Activated CD8-positive, alpha-beta T cell treated with anti-CD3 and anti-CD28 coated beads, Interleukin-2, amount 10 ng/mL, durations not matched to agents 7 days and 5 days (primary cell): Measurements from ENCODE around the gene VSIG4. TPM values are rescaled to one million over a fixed set of nuclear protein-coding genes. Genes with fewer than 3 reads are reported as not detected.

Experiments
- ATAC-seq: fragments of 150-1000 bp; cut with Tn5 transposase; one replicate; pipeline ENCODE4 v1.10.0; 2021; ENCODE audit warnings: moderate library complexity
- CTCF ChIA-PET: fragments of 350-600 bp; sonication (Branson Sonifier 250); formaldehyde crosslinking; loops from one replicate; lab custom pipeline; 2021; ENCODE audit warnings: antibody characterized with exemption; lab: Charles Lee
- POLR2A ChIA-PET: fragments of 350-600 bp; sonication (Branson Sonifier 250); formaldehyde crosslinking; loops from one replicate; lab custom pipeline; 2021; ENCODE audit warnings: antibody characterized with exemption; lab: Charles Lee
- DNase-seq: peaks from one replicate; pipeline ENCODE4 v3.0.0-alpha.2; 2020
- H3K27ac Mint-ChIP-seq: one replicate; pipeline ENCODE4 v1.8.0; 2021; ENCODE audit warnings: mild to moderate bottlenecking, mixed read lengths
- H3K27me3 Mint-ChIP-seq: one replicate; pipeline ENCODE4 v1.8.0; 2021; ENCODE audit warnings: low read depth, mixed read lengths
- H3K36me3 Mint-ChIP-seq: one replicate; pipeline ENCODE4 v1.8.0; 2021; ENCODE audit warnings: low read depth, mixed read lengths
- H3K4me1 Mint-ChIP-seq: one replicate; pipeline ENCODE4 v1.8.0; 2021; ENCODE audit warnings: low read depth, mixed read lengths
- H3K4me3 Mint-ChIP-seq: one replicate; pipeline ENCODE4 v1.8.0; 2021; ENCODE audit warnings: mild to moderate bottlenecking, mixed read lengths
- H3K9me3 Mint-ChIP-seq: one replicate; pipeline ENCODE4 v1.8.0; 2022; ENCODE audit warnings: mixed read lengths; ENCODE audit not compliant: insufficient read depth
- total RNA-seq, 2 experiments: library from RNA; stranded (reverse); gene quantifications; one replicate each; pipeline ENCODE4 v1.2.3, GENCODE V29; 2021

VSIG4 gene
- total RNA-seq, 2 experiments from 2014 or later = not detected

- Mint-ChIP-seq H3K36me3 (peaks cover 40% of the 10 kb centered on the region), H3K4me3 (peak overlapping the region; percentile 17), H3K9me3 (peaks cover 11% of the 10 kb centered on the region), H3K4me1 (peaks cover 75% of the 10 kb centered on the region), H3K27me3 (no peaks in the 10 kb centered on the region), H3K27ac (peak overlapping the region; percentile 86)
- POLR2A ChIA-PET = no interaction called here
- no peak for DNase-seq
- ATAC-seq = peak; percentile 53
- CTCF ChIA-PET = interaction anchor here (0.8 to 1.4 kb wide), 4 partner anchors 12 to 104 kb away, joined by 3 to 4 read pairs (median 4); partner anchors contain the start of gene VSIG4
Measured at GRCh38 chrX:66004928-66005829, 34.7 kb downstream of the VSIG4 start.

GRCh38 chrX:66002824-66003680 is 36.8 kb downstream of the VSIG4 start:
- ATAC-seq (no peak), DNase-seq (no peak)
- no peak overlapping the region for H3K4me3 Mint-ChIP-seq
- H3K9me3 Mint-ChIP-seq = peaks cover 11% of the 10 kb centered on the region
- peaks cover 77% of the 10 kb centered on the region for H3K4me1 Mint-ChIP-seq
- ChIA-PET POLR2A (interaction anchor here (0.6 kb wide), 1 partner anchor 41 kb away, joined by 3 read pairs; no protein-coding TSS in a partner anchor), CTCF (interaction anchor here (0.9 to 1.2 kb wide), 3 partner anchors 10 to 21 kb away, joined by 3 to 4 read pairs (median 3); no protein-coding TSS in a partner anchor)
- H3K36me3 Mint-ChIP-seq = peaks cover 32% of the 10 kb centered on the region
- no peaks in the 10 kb centered on the region for H3K27me3 Mint-ChIP-seq
- no peak overlapping the region for H3K27ac Mint-ChIP-seq

DNA sequence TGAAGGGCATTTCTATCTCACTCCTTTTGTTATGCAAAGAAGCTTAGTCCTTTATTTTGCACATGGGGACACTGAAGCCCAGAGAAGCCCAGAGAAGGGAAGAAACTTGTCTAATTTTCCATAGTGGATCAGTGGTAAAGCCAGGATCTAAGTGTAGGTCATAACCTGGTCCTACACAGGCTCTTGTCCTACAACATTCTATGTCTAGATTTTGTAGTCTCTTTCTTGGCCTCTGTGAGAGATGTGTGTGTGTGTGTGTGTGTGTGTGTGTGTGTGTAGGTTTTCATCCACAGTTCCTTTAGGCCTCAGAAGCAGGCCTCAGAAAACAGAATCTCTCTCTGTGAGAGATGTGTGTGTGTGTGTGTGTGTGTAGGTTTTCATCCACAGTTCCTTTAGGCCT is 38.3 kb downstream of the VSIG4 start:
- ChIA-PET POLR2A (no interaction called here), CTCF (interaction anchor here (1.0 to 1.3 kb wide), 2 partner anchors 15 to 19 kb away, joined by 3 read pairs; no protein-coding TSS in a partner anchor)
- no peaks in the 10 kb centered on the region for H3K27me3 Mint-ChIP-seq
- no peak overlapping the region for H3K27ac Mint-ChIP-seq
- no peak overlapping the region for H3K4me3 Mint-ChIP-seq
- DNase-seq = no peak
- peaks cover 23% of the 10 kb centered on the region for H3K36me3 Mint-ChIP-seq
- peaks cover 64% of the 10 kb centered on the region for H3K4me1 Mint-ChIP-seq
- no peak for ATAC-seq
- H3K9me3 Mint-ChIP-seq = peaks cover 4% of the 10 kb centered on the region

GRCh38 chrX:66000628-66001272 is 39.1 kb downstream of the VSIG4 start:
- no peak for ATAC-seq
- Mint-ChIP-seq H3K27ac (no peak overlapping the region), H3K9me3 (no peaks in the 10 kb centered on the region), H3K4me1 (peaks cover 62% of the 10 kb centered on the region), H3K27me3 (no peaks in the 10 kb centered on the region), H3K36me3 (peaks cover 19% of the 10 kb centered on the region), H3K4me3 (no peak overlapping the region)
- no peak for DNase-seq
- CTCF ChIA-PET = interaction anchor here (1.0 to 1.3 kb wide), 2 partner anchors 16 to 20 kb away, joined by 3 read pairs; no protein-coding TSS in a partner anchor
- POLR2A ChIA-PET = no interaction called here

DNA sequence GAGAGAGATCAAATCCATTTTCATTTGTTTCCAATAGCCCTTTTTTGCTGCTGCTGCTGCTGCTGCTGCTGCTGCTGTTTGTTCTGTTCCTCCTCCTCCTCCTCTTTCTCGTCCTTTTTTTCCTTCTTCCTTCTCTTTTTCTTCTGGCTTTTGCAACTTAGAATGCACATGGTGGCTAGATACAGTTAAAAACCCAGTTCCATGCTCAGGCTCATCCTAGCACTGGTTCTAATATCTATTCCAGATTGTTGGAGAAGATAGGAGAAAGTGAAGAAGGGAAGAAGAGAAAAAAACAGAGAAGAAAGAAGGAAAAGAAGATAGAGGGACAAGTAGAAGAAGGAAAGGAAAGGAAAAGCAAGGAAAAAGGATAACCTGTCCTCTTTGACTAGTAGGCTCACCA is 39.7 kb downstream of the VSIG4 start:
- CTCF ChIA-PET = interaction anchor here (0.7 to 2.1 kb wide), 2 partner anchors 31 to 252 kb away, joined by 3 to 5 read pairs; no protein-coding TSS in a partner anchor
- H3K4me3 Mint-ChIP-seq = no peak overlapping the region

DNA sequence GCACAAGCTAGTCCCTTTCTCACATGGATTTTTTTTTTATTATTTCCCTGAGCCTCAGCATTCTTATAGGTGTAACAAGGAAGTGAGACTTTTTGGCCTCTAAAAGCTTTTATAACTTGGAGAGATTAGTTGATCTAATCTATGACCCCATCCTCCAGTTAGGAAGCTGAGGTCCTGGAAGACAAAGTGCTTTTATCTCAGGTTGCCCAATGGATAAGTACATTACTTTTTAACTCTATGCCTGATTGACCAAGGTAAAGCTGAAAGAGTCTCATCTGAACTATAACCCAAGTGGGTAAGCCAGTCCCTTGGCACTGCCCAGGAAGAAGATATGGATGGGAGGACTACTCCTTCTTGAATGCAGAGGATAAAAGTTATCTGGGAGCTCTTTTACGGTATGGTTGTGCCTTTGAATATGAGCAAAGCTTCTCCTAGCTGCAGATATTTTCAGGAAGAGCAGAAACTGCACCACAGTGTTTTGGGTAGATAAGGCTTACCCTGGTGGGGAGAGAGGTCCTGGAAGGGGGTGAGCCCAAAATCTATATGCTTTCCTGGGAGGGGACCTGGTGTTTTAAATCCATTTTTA is 40.2 kb downstream of the VSIG4 start:
- H3K36me3 Mint-ChIP-seq = peaks cover 19% of the 10 kb centered on the region
- no peak overlapping the region for H3K27ac Mint-ChIP-seq
- POLR2A ChIA-PET = interaction anchor here (0.6 kb wide), 1 partner anchor 13 kb away, joined by 3 read pairs; no protein-coding TSS in a partner anchor
- DNase-seq (no peak), ATAC-seq (no peak)
- no peaks in the 10 kb centered on the region for H3K27me3 Mint-ChIP-seq
- no peak overlapping the region for H3K4me3 Mint-ChIP-seq
- H3K4me1 Mint-ChIP-seq = peaks cover 60% of the 10 kb centered on the region
- CTCF ChIA-PET = interaction anchor here (0.7 to 2.1 kb wide), 2 partner anchors 32 to 252 kb away, joined by 3 to 5 read pairs; no protein-coding TSS in a partner anchor
- no peaks in the 10 kb centered on the region for H3K9me3 Mint-ChIP-seq

More for the DNA sequence above, 39.7 kb downstream of the VSIG4 start:
- DNase-seq = no peak
- Mint-ChIP-seq H3K4me1 (peaks cover 61% of the 10 kb centered on the region), H3K36me3 (peaks cover 19% of the 10 kb centered on the region), H3K27ac (no peak overlapping the region), H3K9me3 (no peaks in the 10 kb centered on the region), H3K27me3 (no peaks in the 10 kb centered on the region)
- POLR2A ChIA-PET = no interaction called here
- ATAC-seq = no peak

DNA sequence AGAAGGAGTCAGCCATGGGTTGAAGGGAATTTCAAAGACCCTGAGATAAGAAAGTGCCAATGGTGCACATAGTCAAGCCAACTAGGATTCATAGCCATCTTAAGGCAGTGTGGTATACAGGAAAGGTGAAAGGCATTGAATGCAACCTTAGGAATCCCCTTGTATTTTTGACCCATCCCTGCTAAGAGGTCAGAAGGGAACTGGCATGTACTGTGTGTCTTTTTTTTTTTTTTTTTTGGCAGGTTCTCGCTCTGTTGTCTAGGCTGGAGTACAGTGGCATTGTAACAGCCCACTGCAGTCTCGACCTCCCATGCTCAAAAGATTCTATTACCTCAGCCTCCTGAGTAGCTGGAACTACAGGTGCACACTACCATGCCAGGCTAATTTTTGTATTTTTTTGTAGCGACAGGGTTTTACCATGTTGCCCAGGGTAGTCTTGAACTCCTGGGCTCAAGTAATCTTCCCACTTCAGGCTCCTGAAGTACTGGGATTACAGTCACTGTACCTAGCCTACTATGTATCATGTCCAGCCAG is 40.8 kb downstream of the VSIG4 start:
- POLR2A ChIA-PET = interaction anchor here (0.6 kb wide), 1 partner anchor 12 kb away, joined by 3 read pairs; no protein-coding TSS in a partner anchor

GRCh38 chrX:65997978-65998717 is 41.7 kb downstream of the VSIG4 start:
- no peaks in the 10 kb centered on the region for H3K27me3 Mint-ChIP-seq
- peaks cover 24% of the 10 kb centered on the region for H3K36me3 Mint-ChIP-seq
- POLR2A ChIA-PET = no interaction called here
- DNase-seq (no peak), ATAC-seq (no peak)
- CTCF ChIA-PET = interaction anchor here (1.4 to 2.1 kb wide), 2 partner anchors 11 to 33 kb away, joined by 3 to 5 read pairs; no protein-coding TSS in a partner anchor
- no peak overlapping the region for H3K4me3 Mint-ChIP-seq
- H3K4me1 Mint-ChIP-seq = peaks cover 57% of the 10 kb centered on the region
- no peaks in the 10 kb centered on the region for H3K9me3 Mint-ChIP-seq
- H3K27ac Mint-ChIP-seq = no peak overlapping the region

More for the DNA sequence above, 40.8 kb downstream of the VSIG4 start:
- H3K4me3 Mint-ChIP-seq = no peak overlapping the region
- H3K9me3 Mint-ChIP-seq = no peaks in the 10 kb centered on the region
- CTCF ChIA-PET = interaction anchor here (2.1 kb wide), 1 partner anchor 32 kb away, joined by 5 read pairs; no protein-coding TSS in a partner anchor
- ATAC-seq = no peak
- H3K36me3 Mint-ChIP-seq = peaks cover 20% of the 10 kb centered on the region
- H3K4me1 Mint-ChIP-seq = peaks cover 60% of the 10 kb centered on the region
- no peak for DNase-seq
- no peaks in the 10 kb centered on the region for H3K27me3 Mint-ChIP-seq
- H3K27ac Mint-ChIP-seq = no peak overlapping the region

DNA sequence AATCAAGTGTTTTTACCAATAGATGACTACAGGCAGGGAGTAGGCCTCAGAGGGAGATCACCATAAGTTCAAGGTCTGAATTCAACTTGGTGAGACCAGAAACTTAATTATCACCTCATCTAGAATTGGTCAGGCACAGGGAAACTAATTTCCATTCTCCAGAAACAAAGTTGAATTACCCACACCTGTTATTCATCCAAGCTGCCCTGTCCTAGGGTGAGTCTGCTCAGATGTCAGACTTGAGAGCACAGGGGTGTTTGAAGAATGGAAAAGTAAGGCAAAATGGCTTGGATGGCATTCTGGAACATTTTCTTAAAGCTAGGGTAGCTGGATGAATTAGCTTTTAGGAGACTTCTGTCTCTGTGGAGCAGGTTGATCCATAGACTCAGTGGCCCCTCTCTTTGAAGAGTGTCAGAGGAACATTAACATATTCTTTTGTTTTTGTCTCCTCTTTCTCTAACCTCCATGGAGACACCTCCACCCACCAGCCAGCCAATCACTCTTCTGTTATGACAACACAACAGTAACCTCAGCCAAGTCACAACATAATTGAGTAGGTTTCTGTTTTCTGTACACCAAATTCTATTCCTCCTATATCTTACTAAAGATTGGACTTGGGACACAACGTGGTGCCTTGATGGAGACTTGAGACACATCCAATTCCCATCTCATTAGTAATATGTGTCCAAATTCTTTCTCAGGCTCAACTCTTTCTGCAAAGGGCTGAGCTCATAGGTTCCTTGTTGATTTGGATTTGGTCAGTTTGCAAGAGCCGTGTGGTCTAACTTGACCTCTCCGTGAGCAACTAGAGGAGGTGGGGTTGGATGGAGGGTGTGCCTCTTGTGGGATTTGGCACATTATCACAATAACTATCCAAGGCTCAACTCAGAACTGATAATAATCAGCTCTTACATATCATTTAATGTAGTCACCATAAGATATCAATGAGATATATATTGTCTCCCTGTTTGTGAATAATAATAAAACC is 45.1 kb downstream of the VSIG4 start:
- Mint-ChIP-seq H3K36me3 (peaks cover 18% of the 10 kb centered on the region), H3K27ac (no peak overlapping the region), H3K9me3 (peaks cover 8% of the 10 kb centered on the region), H3K4me1 (peaks cover 34% of the 10 kb centered on the region), H3K4me3 (no peak overlapping the region), H3K27me3 (no peaks in the 10 kb centered on the region)
- CTCF ChIA-PET = interaction anchor here (1.5 kb wide), 1 partner anchor 31 kb away, joined by 3 read pairs; no protein-coding TSS in a partner anchor
- DNase-seq (no peak), ATAC-seq (no peak)
- POLR2A ChIA-PET = no interaction called here
